SK-N-SH (cell line): Measurements from ENCODE around the gene PPP3CA. TPM values are rescaled to one million over a fixed set of nuclear protein-coding genes. Genes with fewer than 3 reads are reported as not detected.

Source experiments
- CTCF ChIA-PET: fragments of 300-600, 350-600 bp; formaldehyde crosslinking; extraction: SDS; loops from one replicate; lab custom pipeline; 2021; lab: Yijun Ruan, JAX
- POLR2A ChIA-PET: fragments of 350-600 bp; sonication (Branson Sonifier 250); formaldehyde crosslinking; extraction: SDS; loops from one replicate; lab custom pipeline; 2020; ENCODE audit warnings: antibody characterized with exemption, inconsistent platforms; lab: Yijun Ruan, JAX
- DNase-seq: peaks from one replicate; pipeline ENCODE4 v3.0.0; 2012
- H2AFZ ChIP-seq: fragments of 200-600 bp; sonication (generic); 2 replicates; pipeline ENCODE4 v1.8.1; 2016; ENCODE audit warnings: antibody characterized with exemption, mild to moderate bottlenecking, low read depth
- H3F3A ChIP-seq: fragments of 200-600 bp; sonication (generic); replicated peaks from 2 replicates; pipeline ENCODE3; 2016; ENCODE audit warnings: antibody characterized with exemption, mild to moderate bottlenecking; ENCODE audit not compliant: insufficient read depth
- H3K27ac ChIP-seq, 2 experiments: fragments of 200-500 bp in 1 of 2; fragments of 200-600 bp in 1 of 2; sonication (Bioruptor generic) in 1 of 2; sonication (generic), shearing (Covaris generic) in 1 of 2; 2 replicates each; pipeline versions ENCODE4 v1.5.1 to v1.6.1; 2014 to 2016; ENCODE audit warnings: low read depth in 2 of 2, inconsistent platforms in 1 of 2, low read length in 1 of 2, mild to moderate bottlenecking in 1 of 2, mixed read lengths in 1 of 2
- H3K27me3 ChIP-seq: fragments of 200-600 bp; sonication (generic), shearing (Covaris generic); 2 replicates; pipeline ENCODE4 v1.6.1; 2016; ENCODE audit warnings: mixed run types; ENCODE audit not compliant: insufficient read depth
- H3K36me3 ChIP-seq, 2 experiments: fragments of 200-500 bp in 1 of 2; fragments of 200-600 bp in 1 of 2; sonication (Bioruptor generic) in 1 of 2; sonication (generic) in 1 of 2; replicated peaks in 1 of 2; 2 replicates each; pipeline versions ENCODE3 to v1.5.1; 2014 to 2016; ENCODE audit warnings: low read length in 1 of 2, mild to moderate bottlenecking in 1 of 2; ENCODE audit not compliant: insufficient read depth in 2 of 2, control insufficient read depth in 1 of 2
- H3K4me1 ChIP-seq, 2 experiments: fragments of 200-500 bp in 1 of 2; fragments of 200-600 bp in 1 of 2; sonication (Bioruptor generic) in 1 of 2; sonication (generic), shearing (Covaris generic) in 1 of 2; 2 replicates each; pipeline versions ENCODE4 v1.5.1 to v1.6.1; 2014 to 2016; ENCODE audit warnings: low read depth in 1 of 2, low read length in 1 of 2, mixed run types in 1 of 2; ENCODE audit not compliant: insufficient read depth in 2 of 2, control insufficient read depth in 1 of 2
- H3K4me2 ChIP-seq: fragments of 200-600 bp; sonication (generic), shearing (Covaris generic); 2 replicates; pipeline ENCODE4 v1.6.1; 2017; ENCODE audit warnings: mixed run types
- H3K4me3 ChIP-seq, 2 experiments: fragments of 200-500 bp in 1 of 2; fragments of 200-600 bp in 1 of 2; sonication (Bioruptor generic) in 1 of 2; sonication (generic), shearing (Covaris generic) in 1 of 2; 2 replicates each; pipeline versions ENCODE4 v1.5.1 to v1.8.1; 2014 to 2016; ENCODE audit warnings: low read depth in 2 of 2, inconsistent platforms in 1 of 2, low read length in 1 of 2, mild to moderate bottlenecking in 1 of 2, mixed read lengths in 1 of 2, moderate library complexity in 1 of 2
- H3K79me2 ChIP-seq: fragments of 200-600 bp; sonication (generic); 2 replicates; pipeline ENCODE4 v1.8.1; 2017; ENCODE audit warnings: mild to moderate bottlenecking; ENCODE audit not compliant: insufficient read depth
- H3K9ac ChIP-seq: fragments of 200-600 bp; sonication (generic); 2 replicates; pipeline ENCODE4 v1.6.1; 2017; ENCODE audit warnings: mixed run types
- H3K9me2 ChIP-seq: fragments of 200-600 bp; sonication (generic); 2 replicates; pipeline ENCODE4 v1.6.1; 2017; ENCODE audit warnings: mixed run types
- H3K9me3 ChIP-seq: fragments of 200-600 bp; sonication (generic); 2 replicates; pipeline ENCODE4 v1.6.1; 2017; ENCODE audit warnings: mixed run types, mild to moderate bottlenecking, moderate library complexity
- H4K20me1 ChIP-seq: fragments of 200-600 bp; sonication (generic); 2 replicates; pipeline ENCODE4 v1.6.1; 2017; ENCODE audit warnings: mild to moderate bottlenecking, mixed run types; ENCODE audit not compliant: insufficient read depth
- EZH2phosphoT487 ChIP-seq: fragments of 200-600 bp; sonication (generic); IDR thresholded peaks from 2 replicates; pipeline ENCODE4 v1.6.1; 2017; ENCODE audit warnings: low read depth, mixed run types, mild to moderate bottlenecking, antibody characterized with exemption, moderate library complexity, borderline replicate concordance
- RCOR1 ChIP-seq: fragments of 150-350 bp; IDR thresholded peaks from 2 replicates; pipeline ENCODE4 v1.6.1; 2017; ENCODE audit warnings: antibody characterized with exemption, low read length
- TAF1 ChIP-seq: IDR thresholded peaks from 2 replicates; pipeline ENCODE4 v1.6.1; 2012; ENCODE audit warnings: low read depth, mild to moderate bottlenecking, low read length, moderate library complexity, borderline replicate concordance
- TCF12 ChIP-seq: IDR thresholded peaks from 2 replicates; pipeline ENCODE4 v1.4.0; 2012
- WGBS: methylation state at CpG from one replicate; pipeline ENCODE4 v1.1.6; 2017; ENCODE audit warnings: low lambda C conversion rate; 5-methylcytosine and 5-hydroxymethylcytosine counted together
- polyA plus RNA-seq, 3 experiments: library from polyadenylated mRNA; depleted of rRNA; stranded (reverse); fragments of >200 nt; gene quantifications; 2 replicates each; pipeline ENCODE4 v1.2.3, GENCODE V29; 2012
- TF ChIP-seq, protein P1 (sequence below): IDR thresholded peaks from 2 replicates; pipeline ENCODE4; 2012

PPP3CA gene
- polyA plus RNA-seq, 1 of the 3 experiments (the other 2 are of a cell fraction) = 10.7 TPM

DNA sequence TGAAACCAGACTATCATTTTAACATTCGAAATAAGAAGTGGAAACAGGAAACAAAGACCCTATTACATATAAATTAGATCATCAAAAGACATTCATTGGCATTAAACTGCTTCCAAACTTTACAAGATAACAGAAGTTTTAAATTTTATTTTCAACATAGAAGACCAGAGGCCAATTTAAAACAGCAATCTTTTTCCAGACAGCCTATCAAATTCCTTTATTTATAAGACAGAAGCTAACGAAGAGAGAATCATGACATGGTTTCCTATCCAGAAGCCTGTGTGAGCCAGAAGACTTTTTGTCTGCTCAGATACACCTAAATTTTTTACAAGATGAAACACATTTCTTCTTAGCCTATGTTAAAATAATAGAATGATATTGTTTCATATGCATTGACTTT, 291.9 kb downstream of the PPP3CA start:
- Histone ChIP-seq H3K4me1 (peaks cover 3 to 5% of the 10 kb centered on the region in 2 experiments; a peak in 2 of 4 replicates), H3K27me3 (no peaks in the 10 kb centered on the region), H3K4me2 (peak overlapping the region; percentile 57; the same call in 1 of the 2 replicates), H2AFZ (no peak overlapping the region), H3K9ac (no peak overlapping the region), H3K4me3 (no peak overlapping the region), H3K9me2 (no peaks in the 10 kb centered on the region), H3K79me2 (no peaks in the 10 kb centered on the region), H3K9me3 (no peaks in the 10 kb centered on the region), H3K36me3 (peaks cover 0 to 9% of the 10 kb centered on the region in 2 experiments), H3F3A (no peaks in the 10 kb centered on the region), H3K27ac (peak overlapping the region; percentile 45 to 67; a peak in 3 of 4 replicates), H4K20me1 (no peaks in the 10 kb centered on the region)
- TF ChIP-seq TCF12 = peak; percentile 16; the same call in 1 of the 2 replicates
- no peak for TF ChIP-seq TAF1
- TF ChIP-seq RCOR1 = no peak
- ChIA-PET POLR2A (no interaction called here), CTCF (no interaction called here)
- WGBS = 30% methylated on average over 2 of the region's 2 CpGs
- no peak for DNase-seq

DNA sequence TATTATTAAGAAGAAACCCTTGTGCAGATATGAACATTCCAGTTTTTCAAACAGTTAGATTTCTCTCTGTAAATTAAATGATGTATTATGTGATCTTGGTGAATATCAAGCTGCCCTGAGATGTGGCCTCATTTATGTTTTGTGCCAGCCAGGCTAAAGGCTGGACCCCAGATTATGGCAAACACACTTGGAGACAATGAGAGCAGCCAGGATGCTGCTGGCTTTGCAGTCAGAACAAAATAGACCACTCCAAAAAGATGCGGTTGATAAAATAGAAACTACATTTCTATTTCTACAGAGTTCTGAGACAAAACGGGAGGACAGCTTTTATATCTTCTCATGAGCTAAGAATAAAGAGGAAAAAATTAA, 296.5 kb downstream of the PPP3CA start:
- TF ChIP-seq EZH2phosphoT487 = no peak
- no peaks in the 10 kb centered on the region for H3K9me2 ChIP-seq
- H4K20me1 ChIP-seq = no peaks in the 10 kb centered on the region
- DNase-seq = no peak
- H3K9me3 ChIP-seq = no peaks in the 10 kb centered on the region
- H3K4me1 ChIP-seq = peaks cover 5 to 9% of the 10 kb centered on the region in 2 experiments; a peak in 2 of 4 replicates
- H3K4me3 ChIP-seq = no peak overlapping the region
- ChIA-PET POLR2A (no interaction called here), CTCF (interaction anchor here (1.3 kb wide), 1 partner anchor 11 kb away, joined by 3 read pairs; no protein-coding TSS in a partner anchor)
- H3K79me2 ChIP-seq = no peaks in the 10 kb centered on the region
- H3K27me3 ChIP-seq = no peaks in the 10 kb centered on the region
- H3K27ac ChIP-seq = no peak overlapping the region
- no peaks in the 10 kb centered on the region for H3F3A ChIP-seq
- H3K9ac ChIP-seq = no peak overlapping the region
- H3K4me2 ChIP-seq = no peak overlapping the region
- no peak overlapping the region for H2AFZ ChIP-seq
- H3K36me3 ChIP-seq = peaks cover 0 to 8% of the 10 kb centered on the region in 2 experiments
- 91% methylated on average over 2 of the region's 2 CpGs for WGBS

DNA sequence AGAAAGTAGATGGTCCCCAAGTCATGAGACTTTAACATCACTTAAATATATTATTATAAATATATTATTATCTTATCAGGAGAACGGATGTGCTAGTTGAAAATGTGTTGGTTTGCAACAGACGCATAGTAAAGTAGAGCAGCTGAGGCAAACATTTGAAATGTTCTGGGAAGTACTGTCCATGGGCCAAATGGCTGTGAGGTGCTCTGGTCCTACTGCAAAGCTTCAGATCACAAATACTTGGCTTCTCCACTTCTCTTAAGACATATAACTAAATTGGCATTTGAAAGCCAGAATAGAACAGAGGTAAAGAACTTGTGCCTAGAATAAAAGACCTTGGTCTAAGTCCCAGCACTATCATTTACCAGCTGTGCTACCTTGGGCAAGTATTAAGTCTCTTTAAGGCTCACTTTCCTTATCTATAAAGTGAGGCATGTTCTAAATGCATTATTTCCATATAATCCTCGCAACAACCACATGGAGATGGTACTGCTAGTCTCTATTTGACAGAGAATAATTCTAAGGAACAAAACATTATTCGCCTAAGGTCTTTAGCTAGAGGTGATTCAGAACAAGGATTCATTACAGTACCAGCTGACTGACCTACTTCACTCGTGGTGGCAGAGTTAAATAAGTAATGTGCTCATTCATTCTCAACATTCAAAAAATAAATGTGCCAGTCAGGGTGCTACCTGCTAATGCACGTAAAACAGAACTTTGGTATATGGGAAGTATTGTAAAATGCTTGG, 297.1 kb downstream of the PPP3CA start:
- no peaks in the 10 kb centered on the region for H3K79me2 ChIP-seq
- POLR2A ChIA-PET = no interaction called here
- no peak for DNase-seq

More for the DNA sequence above, 297.1 kb downstream of the PPP3CA start:
- Histone ChIP-seq H3K9me2 (no peaks in the 10 kb centered on the region), H3K4me2 (no peak overlapping the region), H3K4me3 (no peak overlapping the region), H3K9ac (no peak overlapping the region), H3K4me1 (peaks cover 2 to 9% of the 10 kb centered on the region in 2 experiments; a peak in 2 of 4 replicates), H3K9me3 (no peaks in the 10 kb centered on the region), H3K36me3 (peaks cover 0 to 8% of the 10 kb centered on the region in 2 experiments), H3K27ac (no peak overlapping the region), H4K20me1 (no peaks in the 10 kb centered on the region), H3K27me3 (no peaks in the 10 kb centered on the region), H2AFZ (no peak overlapping the region), H3F3A (no peaks in the 10 kb centered on the region)
- TF ChIP-seq, protein P1, sequence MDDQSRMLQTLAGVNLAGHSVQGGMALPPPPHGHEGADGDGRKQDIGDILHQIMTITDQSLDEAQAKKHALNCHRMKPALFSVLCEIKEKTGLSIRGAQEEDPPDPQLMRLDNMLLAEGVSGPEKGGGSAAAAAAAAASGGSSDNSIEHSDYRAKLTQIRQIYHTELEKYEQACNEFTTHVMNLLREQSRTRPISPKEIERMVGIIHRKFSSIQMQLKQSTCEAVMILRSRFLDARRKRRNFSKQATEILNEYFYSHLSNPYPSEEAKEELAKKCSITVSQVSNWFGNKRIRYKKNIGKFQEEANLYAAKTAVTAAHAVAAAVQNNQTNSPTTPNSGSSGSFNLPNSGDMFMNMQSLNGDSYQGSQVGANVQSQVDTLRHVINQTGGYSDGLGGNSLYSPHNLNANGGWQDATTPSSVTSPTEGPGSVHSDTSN = no peak
- CTCF ChIA-PET = interaction anchor here (0.9 to 1.3 kb wide), 2 partner anchors 11 to 29 kb away, joined by 3 to 4 read pairs; no protein-coding TSS in a partner anchor
- WGBS = 88% methylated on average over 6 of the region's 6 CpGs
